NCI-H128 (cell line): ENCODE results near the gene CLDN19.
"Not testable (repeated sequence)": the region's sequence is repeated elsewhere in the genome, so short reads cannot be mapped to it uniquely, and the experiment has no call there.

Experiments
- DNase-seq: peaks from one replicate; lab custom pipeline; 2025; ENCODE audit not compliant: unreplicated experiment; lab: John Stamatoyannopoulos, UW

Gene CLDN19

GRCh38 chr1:42761567-42761966, 21.5 kb upstream of the CLDN19 start:
- no peak for DNase-seq

GRCh38 chr1:42759114-42759513, 19.1 kb upstream of the CLDN19 start:
- DNase-seq: no peak

DNA sequence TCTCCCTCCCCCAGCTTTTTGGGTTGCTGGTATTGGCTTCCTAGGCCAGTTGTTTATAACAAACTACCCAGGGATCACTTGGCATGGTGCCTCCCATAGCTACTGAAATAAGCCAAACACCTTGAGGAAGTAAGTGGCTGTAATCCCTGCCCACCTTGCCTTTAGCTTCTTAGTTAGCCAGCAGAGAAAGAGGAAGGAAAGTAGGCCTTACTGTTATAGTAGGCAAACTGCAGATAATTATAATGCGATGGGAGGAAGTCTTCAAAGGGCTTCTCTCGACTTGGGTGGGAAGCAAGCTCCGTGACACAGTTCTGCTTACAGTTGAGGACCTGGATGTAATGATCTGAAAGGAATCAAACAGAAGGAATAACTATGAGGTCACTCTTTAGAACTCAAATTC, 18.6 kb upstream of the CLDN19 start:
- no peak for DNase-seq

- DNase-seq: no peak
These were observed 17.8 kb upstream of the CLDN19 start for GRCh38 chr1:42757892-42758275.

- DNase-seq: peak; percentile 8
These were observed 17.2 kb upstream of the CLDN19 start for GRCh38 chr1:42756956-42757891.

- DNase-seq: no peak
These were observed 13.0 kb upstream of the CLDN19 start for GRCh38 chr1:42753070-42753469.

GRCh38 chr1:42752284-42752683, 12.2 kb upstream of the CLDN19 start:
- no peak for DNase-seq

- not testable (repeated sequence) for DNase-seq
These were observed 11.6 kb upstream of the CLDN19 start for GRCh38 chr1:42751511-42752070.

DNA sequence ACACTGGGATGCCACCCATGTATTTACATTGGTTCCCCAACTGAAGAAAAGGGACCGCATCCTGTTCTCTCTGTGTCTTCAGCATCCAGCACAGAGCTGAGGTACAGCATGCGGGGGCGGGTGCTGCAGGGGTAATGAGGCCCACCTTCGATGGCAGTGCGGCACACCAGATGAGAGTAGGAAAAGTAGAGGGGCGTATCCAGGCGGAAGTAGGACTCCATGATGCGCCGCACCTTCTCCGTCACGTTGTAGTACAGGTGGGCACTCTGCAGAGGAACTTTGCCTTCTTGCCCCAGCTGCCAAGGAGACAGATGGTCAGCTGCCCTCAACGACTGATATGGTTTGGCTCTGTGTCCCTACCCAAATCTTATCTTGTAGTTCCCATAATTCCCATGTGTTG, 10.0 kb upstream of the CLDN19 start:
- no peak for DNase-seq

GRCh38 chr1:42748461-42749410, 8.7 kb upstream of the CLDN19 start:
- no peak for DNase-seq

GRCh38 chr1:42748021-42748420, 8.0 kb upstream of the CLDN19 start:
- no peak for DNase-seq

DNA sequence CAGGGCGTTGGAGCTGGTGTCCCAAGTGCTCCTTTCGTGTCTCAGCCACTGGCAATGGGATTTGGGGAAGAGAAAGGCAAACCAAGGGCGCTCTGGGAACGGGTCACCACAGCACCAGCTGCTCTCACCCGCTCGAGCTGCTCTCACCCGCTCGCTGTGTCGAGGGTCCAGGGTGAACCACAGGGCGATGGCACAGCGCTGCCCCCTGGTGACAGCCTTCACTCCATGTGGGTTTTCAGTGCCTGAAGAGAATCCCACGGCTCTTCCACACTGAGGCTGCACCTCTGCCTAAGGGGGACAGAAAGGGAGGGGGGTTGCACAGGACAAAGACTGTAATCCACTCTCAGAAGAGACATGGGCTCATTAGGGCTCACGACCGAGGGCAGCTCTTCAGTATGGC, 7.1 kb upstream of the CLDN19 start:
- DNase-seq: no peak

GRCh38 chr1:42746436-42747105, 6.5 kb upstream of the CLDN19 start:
- no peak for DNase-seq

- no peak for DNase-seq
These were observed 5.8 kb upstream of the CLDN19 start for GRCh38 chr1:42745851-42746250.

GRCh38 chr1:42744148-42744413, 4.0 kb upstream of the CLDN19 start:
- DNase-seq: no peak

GRCh38 chr1:42743317-42744147, 3.5 kb upstream of the CLDN19 start:
- DNase-seq: no peak

DNA sequence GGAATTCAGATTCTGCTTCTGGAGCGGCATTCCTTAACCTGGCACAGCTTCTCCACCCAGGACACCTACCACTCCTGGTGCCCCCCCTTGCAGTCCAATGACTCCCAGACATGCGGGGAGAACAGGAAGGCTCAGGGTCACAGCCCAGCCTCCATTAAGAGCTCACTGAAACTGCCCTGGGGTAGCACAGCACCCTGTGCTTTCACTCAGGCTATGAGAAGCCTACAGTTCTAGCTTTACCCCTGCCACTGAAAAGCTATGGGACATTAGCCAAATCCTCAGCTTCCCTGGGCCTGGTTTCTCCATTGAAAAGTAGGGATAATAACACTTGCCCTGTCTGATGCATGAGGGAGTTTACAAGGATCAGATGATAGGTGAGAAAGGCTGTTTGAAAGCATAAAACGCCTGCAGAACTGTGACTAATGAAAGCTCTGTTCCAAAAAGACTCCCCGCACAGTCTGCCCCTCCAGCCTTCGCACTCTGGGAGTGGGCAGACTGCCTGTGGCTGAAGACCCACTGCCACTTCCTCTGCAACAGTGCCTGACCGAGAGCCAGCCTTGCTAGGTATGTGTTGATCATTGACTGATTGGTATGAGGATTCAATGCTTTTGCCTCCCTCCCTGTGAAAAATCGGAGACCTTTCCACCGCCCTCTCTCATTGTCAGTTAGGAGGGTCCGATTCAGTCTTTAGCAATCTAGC, 2.7 kb upstream of the CLDN19 start:
- no peak for DNase-seq

DNA sequence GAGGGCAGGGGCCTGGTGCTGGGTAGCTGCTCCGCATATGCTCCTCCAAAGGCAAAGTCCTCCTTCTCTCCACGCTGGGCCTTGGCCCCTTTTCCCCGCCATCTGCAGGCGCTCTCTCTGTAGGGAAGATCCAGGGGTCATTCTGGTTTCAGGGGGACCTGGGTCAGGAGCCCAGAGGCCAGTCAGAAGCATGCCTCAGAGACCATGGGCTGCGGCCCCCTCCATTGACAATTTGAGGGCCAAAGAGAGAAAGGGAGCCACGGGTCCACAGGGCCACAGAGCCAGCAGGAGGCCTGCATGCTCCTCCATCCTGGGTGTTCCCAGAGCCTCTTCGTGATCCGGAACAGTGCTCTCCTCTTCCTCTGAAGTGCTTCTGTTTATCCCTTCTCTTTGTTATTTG, 2.1 kb upstream of the CLDN19 start:
- DNase-seq: no peak

- DNase-seq: no peak
These were observed 1.7 kb upstream of the CLDN19 start for GRCh38 chr1:42741706-42742105.
